GM23338 (cell line): Measurements from ENCODE around the gene SLC12A3. TPM values are rescaled to one million over a fixed set of nuclear protein-coding genes. Genes with fewer than 3 reads are reported as not detected.

Experiments used
- ATAC-seq: fragments of 200-7000 bp; cut with Tn5 transposase; 3 replicates; pipeline ENCODE4 v1.9.1; 2020
- DNase-seq: peaks from one replicate; pipeline ENCODE4 v3.0.0-alpha.2; 2015; ENCODE audit warnings: low spot score
- H2AFZ ChIP-seq: fragments of 200-600 bp; sonication (generic); 2 replicates; pipeline ENCODE4 v1.8.0; 2016; ENCODE audit warnings: antibody characterized with exemption, mild to moderate bottlenecking, moderate library complexity
- H3F3A ChIP-seq: fragments of 200-600 bp; sonication (generic); replicated peaks from 2 replicates; pipeline ENCODE4 v1.8.0; 2017; ENCODE audit warnings: antibody characterized with exemption, mixed run types, low read depth
- H3K27ac ChIP-seq: fragments of 200-600 bp; sonication (generic); 2 replicates; pipeline ENCODE4 v1.6.1; 2016; ENCODE audit warnings: low read depth
- H3K27me3 ChIP-seq: fragments of 200-600 bp; sonication (generic); 2 replicates; pipeline ENCODE4 v1.8.0; 2016; ENCODE audit warnings: mild to moderate bottlenecking, mixed run types, moderate library complexity; ENCODE audit not compliant: insufficient read depth
- H3K36me3 ChIP-seq: fragments of 200-600 bp; sonication (generic); 2 replicates; pipeline ENCODE4 v1.8.0; 2016; ENCODE audit warnings: mild to moderate bottlenecking; ENCODE audit not compliant: insufficient read depth
- H3K4me1 ChIP-seq: fragments of 200-600 bp; sonication (generic); 2 replicates; pipeline ENCODE4 v1.8.0; 2016; ENCODE audit warnings: mild to moderate bottlenecking, moderate library complexity; ENCODE audit not compliant: insufficient read depth
- H3K4me2 ChIP-seq: fragments of 200-600 bp; sonication (generic); 2 replicates; pipeline ENCODE4 v1.7.1; 2017; ENCODE audit warnings: mixed run types
- H3K4me3 ChIP-seq: fragments of 200-600 bp; sonication (generic); 2 replicates; pipeline ENCODE4 v1.6.1; 2016; ENCODE audit warnings: mixed run types
- H3K79me2 ChIP-seq: fragments of 200-600 bp; sonication (generic); replicated peaks from 2 replicates; pipeline ENCODE4 v1.8.0; 2017; ENCODE audit warnings: mild to moderate bottlenecking; ENCODE audit not compliant: insufficient read depth
- H3K9me2 ChIP-seq: fragments of 200-600 bp; sonication (generic); 2 replicates; pipeline ENCODE4 v1.8.0; 2017; ENCODE audit not compliant: insufficient read depth
- H4K20me1 ChIP-seq: fragments of 200-600 bp; sonication (generic); replicated peaks from 2 replicates; pipeline ENCODE4 v1.8.0; 2017; ENCODE audit warnings: mild to moderate bottlenecking; ENCODE audit not compliant: insufficient read depth
- H3K27ac Mint-ChIP-seq: 2 replicates; pipeline ENCODE4 v1.8.0; 2020; ENCODE audit warnings: inconsistent platforms, mild to moderate bottlenecking, moderate library complexity, mixed read lengths
- H3K27me3 Mint-ChIP-seq: 3 replicates; pipeline ENCODE4 v1.8.0; 2022; ENCODE audit warnings: low read depth, mild to moderate bottlenecking, moderate library complexity, mixed read lengths, inconsistent platforms; ENCODE audit not compliant: insufficient read depth, poor library complexity
- H3K36me3 Mint-ChIP-seq: 3 replicates; pipeline ENCODE4 v1.8.0; 2021; ENCODE audit warnings: low read depth, mild to moderate bottlenecking, inconsistent platforms, moderate library complexity, mixed read lengths
- H3K4me1 Mint-ChIP-seq: 3 replicates; pipeline ENCODE4 v1.8.0; 2020; ENCODE audit warnings: mild to moderate bottlenecking, inconsistent platforms, mixed read lengths
- H3K4me3 Mint-ChIP-seq: 3 replicates; pipeline ENCODE4 v1.8.0; 2021; ENCODE audit warnings: moderate library complexity, mild to moderate bottlenecking, inconsistent platforms, mixed read lengths
- H3K9me3 Mint-ChIP-seq: 3 replicates; pipeline ENCODE4 v1.8.0; 2020; ENCODE audit warnings: moderate library complexity, mild to moderate bottlenecking, inconsistent platforms, mixed read lengths
- CREB1 ChIP-seq: fragments of 250-450 bp; sonication (Bioruptor Pico); IDR thresholded peaks from 2 replicates; pipeline ENCODE4 v1.5.0; 2020; ENCODE audit warnings: low read depth, mild to moderate bottlenecking, moderate library complexity
- EZH2phosphoT487 ChIP-seq: fragments of 200-600 bp; sonication (generic); IDR thresholded peaks from one replicate; pipeline ENCODE4 v1.8.1; 2018; ENCODE audit warnings: antibody characterized with exemption; ENCODE audit not compliant: unreplicated experiment
- STAT1 ChIP-seq: IDR thresholded peaks from one replicate; pipeline ENCODE4 v1.6.1; 2016; ENCODE audit warnings: antibody characterized with exemption; ENCODE audit not compliant: unreplicated experiment
- ZNF114 ChIP-seq: fragments of 250-450 bp; sonication (Bioruptor Pico); IDR thresholded peaks from 2 replicates; pipeline ENCODE4 v1.5.0; 2020; ENCODE audit warnings: mild to moderate bottlenecking, moderate library complexity
- polyA plus RNA-seq: library from polyadenylated mRNA; unstranded; fragments of >200 nt; fragmentation: Nextera tagmentation; extraction: Ambion mirVana; gene quantifications from 2 replicates; pipeline ENCODE4 v1.2.1, GENCODE V29; 2016
- total RNA-seq: library from RNA; depleted of rRNA; stranded (reverse); fragments of >200 nt; shearing (Covaris generic); gene quantifications from 2 replicates; pipeline ENCODE4 v1.2.3, GENCODE V29; 2014
- TF ChIP-seq, protein P1 (sequence below): IDR thresholded peaks from one replicate; pipeline ENCODE4 v1.6.1; 2018; ENCODE audit warnings: antibody characterized with exemption; ENCODE audit not compliant: unreplicated experiment
- TF ChIP-seq, protein P2 (sequence below): fragments of 250-450 bp; sonication (Bioruptor Pico); IDR thresholded peaks from 2 replicates; pipeline ENCODE4 v1.5.0; 2020; ENCODE audit warnings: mild to moderate bottlenecking, moderate library complexity

The SLC12A3 gene
- total and polyA plus RNA-seq, 2 experiments from 2014 or later: not detected

- TF ChIP-seq, protein P1, sequence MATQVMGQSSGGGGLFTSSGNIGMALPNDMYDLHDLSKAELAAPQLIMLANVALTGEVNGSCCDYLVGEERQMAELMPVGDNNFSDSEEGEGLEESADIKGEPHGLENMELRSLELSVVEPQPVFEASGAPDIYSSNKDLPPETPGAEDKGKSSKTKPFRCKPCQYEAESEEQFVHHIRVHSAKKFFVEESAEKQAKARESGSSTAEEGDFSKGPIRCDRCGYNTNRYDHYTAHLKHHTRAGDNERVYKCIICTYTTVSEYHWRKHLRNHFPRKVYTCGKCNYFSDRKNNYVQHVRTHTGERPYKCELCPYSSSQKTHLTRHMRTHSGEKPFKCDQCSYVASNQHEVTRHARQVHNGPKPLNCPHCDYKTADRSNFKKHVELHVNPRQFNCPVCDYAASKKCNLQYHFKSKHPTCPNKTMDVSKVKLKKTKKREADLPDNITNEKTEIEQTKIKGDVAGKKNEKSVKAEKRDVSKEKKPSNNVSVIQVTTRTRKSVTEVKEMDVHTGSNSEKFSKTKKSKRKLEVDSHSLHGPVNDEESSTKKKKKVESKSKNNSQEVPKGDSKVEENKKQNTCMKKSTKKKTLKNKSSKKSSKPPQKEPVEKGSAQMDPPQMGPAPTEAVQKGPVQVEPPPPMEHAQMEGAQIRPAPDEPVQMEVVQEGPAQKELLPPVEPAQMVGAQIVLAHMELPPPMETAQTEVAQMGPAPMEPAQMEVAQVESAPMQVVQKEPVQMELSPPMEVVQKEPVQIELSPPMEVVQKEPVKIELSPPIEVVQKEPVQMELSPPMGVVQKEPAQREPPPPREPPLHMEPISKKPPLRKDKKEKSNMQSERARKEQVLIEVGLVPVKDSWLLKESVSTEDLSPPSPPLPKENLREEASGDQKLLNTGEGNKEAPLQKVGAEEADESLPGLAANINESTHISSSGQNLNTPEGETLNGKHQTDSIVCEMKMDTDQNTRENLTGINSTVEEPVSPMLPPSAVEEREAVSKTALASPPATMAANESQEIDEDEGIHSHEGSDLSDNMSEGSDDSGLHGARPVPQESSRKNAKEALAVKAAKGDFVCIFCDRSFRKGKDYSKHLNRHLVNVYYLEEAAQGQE: no peak
- no peak for TF ChIP-seq ZNF114 (CRISPR knock-in tag)
- no peak for TF ChIP-seq STAT1
These were observed 96.4 kb downstream of the SLC12A3 start (continued) for GRCh38 chr16:56961386-56961785.

DNA sequence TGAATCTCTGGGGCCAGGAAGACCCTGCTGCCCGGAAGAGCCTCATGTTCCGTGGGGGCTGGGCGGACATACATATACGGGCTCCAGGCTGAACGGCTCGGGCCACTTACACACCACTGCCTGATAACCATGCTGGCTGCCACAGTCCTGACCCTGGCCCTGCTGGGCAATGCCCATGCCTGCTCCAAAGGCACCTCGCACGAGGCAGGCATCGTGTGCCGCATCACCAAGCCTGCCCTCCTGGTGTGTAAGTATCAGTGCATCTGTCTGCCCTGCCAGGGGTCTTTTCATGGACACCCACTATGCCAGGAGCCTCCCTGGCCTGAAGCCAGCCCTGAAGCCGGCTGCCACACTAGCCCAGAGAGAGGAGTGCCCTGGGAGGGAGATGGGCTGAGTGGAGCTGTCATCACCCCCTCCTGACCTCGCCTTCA is 96.9 kb downstream of the SLC12A3 start, which contains the start of gene CETP:
TSS of gene CETP (plus strand) at position 100 of the 431 bp plus-strand sequence. CDS start at position 130, 30 bp downstream.
- no peak within 1 kb of the TSS for H3K4me3 ChIP-seq
- H3K4me2 ChIP-seq: no peak within 1 kb of the TSS
- Mint-ChIP-seq H3K4me3 (no peak within 1 kb of the TSS), H3K4me1 (peaks cover 4% of the 10 kb centered on the region; the same call in 2 of the 3 replicates), H3K27me3 (peaks cover 9% of the 10 kb centered on the region), H3K27ac (no peak within 1 kb of the TSS), H3K36me3 (no peaks in the 10 kb centered on the region), H3K9me3 (no peaks in the 10 kb centered on the region; the same call in 2 of the 3 replicates)
- H2AFZ ChIP-seq: no peak within 1 kb of the TSS
- no peaks in the 10 kb centered on the region for H3K36me3 ChIP-seq
- H4K20me1 ChIP-seq: no peaks in the 10 kb centered on the region
- H3K27ac ChIP-seq: no peak within 1 kb of the TSS
- DNase-seq (no peak), ATAC-seq (no peak)
- no peaks in the 10 kb centered on the region for H3F3A ChIP-seq
- H3K4me1 ChIP-seq: no peaks in the 10 kb centered on the region; the same call in 1 of the 2 replicates
- no peaks in the 10 kb centered on the region for H3K79me2 ChIP-seq
- no peaks in the 10 kb centered on the region for H3K9me2 ChIP-seq
- H3K27me3 ChIP-seq: no peaks in the 10 kb centered on the region
- no peak for TF ChIP-seq ZNF114 (CRISPR knock-in tag)
- TF ChIP-seq CREB1: no peak
- no peak for TF ChIP-seq EZH2phosphoT487
- TF ChIP-seq, protein P1: no peak
- TF ChIP-seq, protein P2, sequence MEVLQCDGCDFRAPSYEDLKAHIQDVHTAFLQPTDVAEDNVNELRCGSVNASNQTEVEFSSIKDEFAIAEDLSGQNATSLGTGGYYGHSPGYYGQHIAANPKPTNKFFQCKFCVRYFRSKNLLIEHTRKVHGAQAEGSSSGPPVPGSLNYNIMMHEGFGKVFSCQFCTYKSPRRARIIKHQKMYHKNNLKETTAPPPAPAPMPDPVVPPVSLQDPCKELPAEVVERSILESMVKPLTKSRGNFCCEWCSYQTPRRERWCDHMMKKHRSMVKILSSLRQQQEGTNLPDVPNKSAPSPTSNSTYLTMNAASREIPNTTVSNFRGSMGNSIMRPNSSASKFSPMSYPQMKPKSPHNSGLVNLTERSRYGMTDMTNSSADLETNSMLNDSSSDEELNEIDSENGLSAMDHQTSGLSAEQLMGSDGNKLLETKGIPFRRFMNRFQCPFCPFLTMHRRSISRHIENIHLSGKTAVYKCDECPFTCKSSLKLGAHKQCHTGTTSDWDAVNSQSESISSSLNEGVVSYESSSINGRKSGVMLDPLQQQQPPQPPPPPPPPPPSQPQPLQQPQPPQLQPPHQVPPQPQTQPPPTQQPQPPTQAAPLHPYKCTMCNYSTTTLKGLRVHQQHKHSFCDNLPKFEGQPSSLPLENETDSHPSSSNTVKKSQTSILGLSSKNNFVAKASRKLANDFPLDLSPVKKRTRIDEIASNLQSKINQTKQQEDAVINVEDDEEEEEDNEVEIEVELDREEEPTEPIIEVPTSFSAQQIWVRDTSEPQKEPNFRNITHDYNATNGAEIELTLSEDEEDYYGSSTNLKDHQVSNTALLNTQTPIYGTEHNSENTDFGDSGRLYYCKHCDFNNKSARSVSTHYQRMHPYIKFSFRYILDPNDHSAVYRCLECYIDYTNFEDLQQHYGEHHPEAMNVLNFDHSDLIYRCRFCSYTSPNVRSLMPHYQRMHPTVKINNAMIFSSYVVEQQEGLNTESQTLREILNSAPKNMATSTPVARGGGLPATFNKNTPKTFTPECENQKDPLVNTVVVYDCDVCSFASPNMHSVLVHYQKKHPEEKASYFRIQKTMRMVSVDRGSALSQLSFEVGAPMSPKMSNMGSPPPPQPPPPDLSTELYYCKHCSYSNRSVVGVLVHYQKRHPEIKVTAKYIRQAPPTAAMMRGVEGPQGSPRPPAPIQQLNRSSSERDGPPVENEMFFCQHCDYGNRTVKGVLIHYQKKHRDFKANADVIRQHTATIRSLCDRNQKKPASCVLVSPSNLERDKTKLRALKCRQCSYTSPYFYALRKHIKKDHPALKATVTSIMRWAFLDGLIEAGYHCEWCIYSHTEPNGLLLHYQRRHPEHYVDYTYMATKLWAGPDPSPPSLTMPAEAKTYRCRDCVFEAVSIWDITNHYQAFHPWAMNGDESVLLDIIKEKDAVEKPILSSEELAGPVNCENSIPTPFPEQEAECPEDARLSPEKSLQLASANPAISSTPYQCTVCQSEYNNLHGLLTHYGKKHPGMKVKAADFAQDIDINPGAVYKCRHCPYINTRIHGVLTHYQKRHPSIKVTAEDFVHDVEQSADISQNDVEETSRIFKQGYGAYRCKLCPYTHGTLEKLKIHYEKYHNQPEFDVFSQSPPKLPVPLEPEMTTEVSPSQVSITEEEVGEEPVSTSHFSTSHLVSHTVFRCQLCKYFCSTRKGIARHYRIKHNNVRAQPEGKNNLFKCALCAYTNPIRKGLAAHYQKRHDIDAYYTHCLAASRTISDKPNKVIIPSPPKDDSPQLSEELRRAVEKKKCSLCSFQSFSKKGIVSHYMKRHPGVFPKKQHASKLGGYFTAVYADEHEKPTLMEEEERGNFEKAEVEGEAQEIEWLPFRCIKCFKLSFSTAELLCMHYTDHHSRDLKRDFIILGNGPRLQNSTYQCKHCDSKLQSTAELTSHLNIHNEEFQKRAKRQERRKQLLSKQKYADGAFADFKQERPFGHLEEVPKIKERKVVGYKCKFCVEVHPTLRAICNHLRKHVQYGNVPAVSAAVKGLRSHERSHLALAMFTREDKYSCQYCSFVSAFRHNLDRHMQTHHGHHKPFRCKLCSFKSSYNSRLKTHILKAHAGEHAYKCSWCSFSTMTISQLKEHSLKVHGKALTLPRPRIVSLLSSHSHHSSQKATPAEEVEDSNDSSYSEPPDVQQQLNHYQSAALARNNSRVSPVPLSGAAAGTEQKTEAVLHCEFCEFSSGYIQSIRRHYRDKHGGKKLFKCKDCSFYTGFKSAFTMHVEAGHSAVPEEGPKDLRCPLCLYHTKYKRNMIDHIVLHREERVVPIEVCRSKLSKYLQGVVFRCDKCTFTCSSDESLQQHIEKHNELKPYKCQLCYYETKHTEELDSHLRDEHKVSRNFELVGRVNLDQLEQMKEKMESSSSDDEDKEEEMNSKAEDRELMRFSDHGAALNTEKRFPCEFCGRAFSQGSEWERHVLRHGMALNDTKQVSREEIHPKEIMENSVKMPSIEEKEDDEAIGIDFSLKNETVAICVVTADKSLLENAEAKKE: no peak
